GM18505 (cell line): ENCODE results near the gene RSPH6A.

Experiments used
- ATAC-seq: cut with Tn5 transposase; IDR thresholded peaks from one replicate; pipeline ENCODE4 v1.9.1; 2021; ENCODE audit not compliant: unreplicated experiment
- POLR2A ChIP-seq: IDR thresholded peaks from 4 replicates; pipeline ENCODE4 v1.6.1; 2011; ENCODE audit warnings: borderline replicate concordance; ENCODE audit not compliant: insufficient read depth, insufficient read length; ENCODE audit errors: extremely low read depth

Gene RSPH6A

GRCh38 chr19:45778010-45778661, 37.0 kb downstream of the RSPH6A start:
- no peak for ATAC-seq
- TF ChIP-seq POLR2A, result no peak

GRCh38 chr19:45777395-45777961, 37.6 kb downstream of the RSPH6A start:
- ATAC-seq, result no peak
- TF ChIP-seq POLR2A, result no peak

DNA sequence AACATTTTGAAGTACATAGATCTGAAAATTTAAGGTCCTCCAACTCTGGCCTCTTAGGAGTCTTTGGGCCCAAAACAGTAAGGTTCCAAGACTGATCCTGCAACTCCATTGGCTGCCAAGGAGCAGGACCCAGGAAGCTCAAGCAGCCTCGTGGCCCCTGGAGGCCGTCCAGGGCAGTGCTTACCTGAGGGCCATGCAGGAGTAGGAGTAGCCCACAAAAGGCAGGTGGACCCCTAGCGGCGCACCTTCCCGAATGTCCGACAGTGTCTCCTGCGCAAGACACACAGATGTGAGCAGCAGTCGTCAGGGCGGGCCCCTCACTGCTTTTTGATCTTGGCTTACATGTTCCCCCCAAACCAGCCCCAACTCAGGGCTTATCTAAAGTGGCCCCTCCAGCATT, 40.3 kb downstream of the RSPH6A start:
- ATAC-seq, result no peak

DNA sequence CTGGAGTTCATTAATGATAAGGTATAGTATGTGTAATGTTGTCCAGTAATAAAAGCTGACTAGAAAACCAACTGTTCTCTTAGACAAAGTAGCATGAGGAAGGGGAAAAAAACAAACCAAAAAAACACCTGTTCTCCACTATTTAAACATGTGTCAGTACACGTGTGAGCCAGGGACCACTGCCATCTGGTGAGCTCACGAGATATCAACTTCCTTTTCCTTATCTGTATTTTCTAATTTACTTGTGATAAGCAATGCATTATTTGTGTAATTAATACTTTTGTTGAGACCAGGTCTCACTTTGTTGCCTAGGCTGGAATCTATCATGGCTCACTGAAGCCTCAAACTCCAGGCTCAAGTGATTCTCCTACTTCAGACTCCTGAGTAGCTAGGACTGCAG, 41.7 kb downstream of the RSPH6A start:
- no peak for ATAC-seq
- no peak for TF ChIP-seq POLR2A

More for the DNA sequence above, 40.3 kb downstream of the RSPH6A start:
- no peak for TF ChIP-seq POLR2A

- ATAC-seq, result no peak
- TF ChIP-seq POLR2A, result no peak
These were observed 42.2 kb downstream of the RSPH6A start for GRCh38 chr19:45772912-45773311.

GRCh38 chr19:45772130-45772840, 42.8 kb downstream of the RSPH6A start:
- TF ChIP-seq POLR2A, result no peak

GRCh38 chr19:45771311-45771933, 43.7 kb downstream of the RSPH6A start:
- no peak for ATAC-seq

More at GRCh38 chr19:45772130-45772840, 42.8 kb downstream of the RSPH6A start:
- ATAC-seq, result no peak

DNA sequence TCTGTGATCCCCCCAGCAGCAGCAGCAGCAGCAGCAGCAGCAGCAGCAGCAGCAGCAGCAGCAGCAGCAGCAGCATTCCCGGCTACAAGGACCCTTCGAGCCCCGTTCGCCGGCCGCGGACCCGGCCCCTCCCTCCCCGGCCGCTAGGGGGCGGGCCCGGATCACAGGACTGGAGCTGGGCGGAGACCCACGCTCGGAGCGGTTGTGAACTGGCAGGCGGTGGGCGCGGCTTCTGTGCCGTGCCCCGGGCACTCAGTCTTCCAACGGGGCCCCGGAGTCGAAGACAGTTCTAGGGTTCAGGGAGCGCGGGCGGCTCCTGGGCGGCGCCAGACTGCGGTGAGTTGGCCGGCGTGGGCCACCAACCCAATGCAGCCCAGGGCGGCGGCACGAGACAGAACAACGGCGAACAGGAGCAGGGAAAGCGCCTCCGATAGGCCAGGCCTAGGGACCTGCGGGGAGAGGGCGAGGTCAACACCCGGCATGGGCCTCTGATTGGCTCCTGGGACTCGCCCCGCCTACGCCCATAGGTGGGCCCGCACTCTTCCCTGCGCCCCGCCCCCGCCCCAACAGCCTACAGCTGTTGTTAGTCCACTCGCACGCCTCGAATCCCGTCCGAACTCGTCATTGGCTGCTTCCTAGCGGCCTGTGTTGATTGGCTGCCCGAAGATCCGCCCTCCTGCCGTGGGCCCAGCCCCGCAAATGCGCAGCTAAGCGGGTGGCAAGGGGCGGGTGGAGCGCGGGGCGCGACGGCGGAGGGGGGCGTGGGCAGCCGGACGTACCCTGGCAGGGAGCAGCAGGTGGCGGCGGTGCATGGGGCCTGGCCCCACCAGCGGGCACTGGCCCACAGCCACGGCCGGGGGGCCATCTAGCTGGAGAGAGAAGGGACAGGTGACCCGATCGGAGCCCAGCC, 44.7 kb downstream of the RSPH6A start:
- peak; percentile 55 for ATAC-seq
- peak; percentile 38 for TF ChIP-seq POLR2A

More at GRCh38 chr19:45771311-45771933, 43.7 kb downstream of the RSPH6A start:
- TF ChIP-seq POLR2A, result peak; percentile 31

DNA sequence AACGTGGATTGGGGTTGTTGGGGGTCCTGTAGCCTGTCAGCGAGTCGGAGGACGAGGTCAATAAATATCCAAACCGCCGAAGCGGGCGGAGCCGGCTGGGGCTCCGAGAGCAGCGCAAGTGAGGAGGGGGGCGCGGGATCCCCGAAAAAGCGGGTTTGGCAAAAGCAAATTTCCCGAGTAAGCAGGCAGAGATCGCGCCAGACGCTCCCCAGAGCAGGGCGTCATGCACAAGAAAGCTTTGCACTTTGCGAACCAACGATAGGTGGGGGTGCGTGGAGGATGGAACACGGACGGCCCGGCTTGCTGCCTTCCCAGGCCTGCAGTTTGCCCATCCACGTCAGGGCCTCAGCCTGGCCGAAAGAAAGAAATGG, 45.3 kb downstream of the RSPH6A start:
- no peak for ATAC-seq
- no peak for TF ChIP-seq POLR2A

- ATAC-seq, result peak; percentile 58
- TF ChIP-seq POLR2A, result peak; percentile 58
These were observed 45.9 kb downstream of the RSPH6A start, which contains the start of gene SIX5 for GRCh38 chr19:45768984-45769782. TSS of gene SIX5 (minus strand) at chr19:45769252. CDS start at chr19:45768844, 408 bp downstream.

- no peak for ATAC-seq
- no peak for TF ChIP-seq POLR2A
These were observed 46.5 kb downstream of the RSPH6A start for GRCh38 chr19:45768655-45768983.

- no peak for ATAC-seq
These were observed 47.0 kb downstream of the RSPH6A start for GRCh38 chr19:45767881-45768654.

DNA sequence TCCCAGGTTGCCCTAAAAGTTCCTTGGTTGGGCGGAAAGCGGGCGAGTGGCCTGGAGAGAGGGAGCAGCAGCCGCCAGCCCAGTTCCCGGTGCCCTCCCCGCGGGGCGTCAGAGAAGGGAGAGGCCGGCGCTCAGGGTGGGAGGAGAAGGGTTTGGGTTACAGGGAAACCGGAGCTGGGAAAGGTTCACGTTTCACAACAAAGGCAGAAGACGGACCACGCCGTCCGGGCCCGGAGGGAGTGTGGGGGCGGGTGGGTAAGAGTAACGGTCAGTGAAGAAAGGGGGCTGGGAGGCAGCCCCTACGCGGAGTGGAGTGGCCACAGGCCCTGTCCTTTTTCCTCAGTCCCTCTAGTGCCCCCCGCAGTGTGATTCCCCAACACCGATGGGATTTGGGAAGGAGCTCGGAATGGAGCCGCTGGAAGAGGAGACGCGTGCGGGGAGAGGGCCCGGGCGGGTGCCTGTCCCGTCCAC, 47.7 kb downstream of the RSPH6A start:
- ATAC-seq, result no peak
- TF ChIP-seq POLR2A, result no peak

More at GRCh38 chr19:45767881-45768654, 47.0 kb downstream of the RSPH6A start:
- peak; percentile 48 for TF ChIP-seq POLR2A
